Esophagus (tissue), 2 donors: Measurements from ENCODE around the gene ZNF614. TPM values are rescaled to one million over a fixed set of nuclear protein-coding genes. Genes with fewer than 3 reads are reported as not detected.
"Not testable (repeated sequence)": the region's sequence is repeated elsewhere in the genome, so short reads cannot be mapped to it uniquely, and the experiment has no call there.

Experiments
- H3K27ac ChIP-seq, 2 donors: one replicate each; pipeline ENCODE4 v1.5.1; 2013; ENCODE audit warnings: low read depth in 2 of 2, mild to moderate bottlenecking in 2 of 2, inconsistent platforms in 1 of 2, low read length in 1 of 2, moderate library complexity in 1 of 2
- H3K27me3 ChIP-seq, 2 donors: one replicate each; pipeline ENCODE4 v1.6.1; 2013; ENCODE audit warnings: low read length in 2 of 2, control low read depth in 1 of 2, mild to moderate bottlenecking in 1 of 2; ENCODE audit not compliant: insufficient read depth in 2 of 2, control insufficient read depth in 1 of 2
- H3K36me3 ChIP-seq, 2 donors: one replicate each; pipeline ENCODE4 v1.6.1; 2013; ENCODE audit warnings: low read length in 1 of 2; ENCODE audit not compliant: control insufficient read depth in 2 of 2, insufficient read depth in 2 of 2
- H3K4me1 ChIP-seq, 2 donors: one replicate each; pipeline ENCODE4 v1.6.1; 2013; ENCODE audit warnings: low read length in 1 of 2; ENCODE audit not compliant: control insufficient read depth in 2 of 2, insufficient read depth in 2 of 2
- H3K4me3 ChIP-seq, 2 donors: one replicate each; pipeline ENCODE4 v1.5.1; 2013; ENCODE audit warnings: low read length in 2 of 2, mild to moderate bottlenecking in 2 of 2, low read depth in 1 of 2, moderate library complexity in 1 of 2
- H3K9me3 ChIP-seq, 2 donors: one replicate each; pipeline ENCODE4 v1.6.1; 2013; ENCODE audit warnings: mild to moderate bottlenecking in 2 of 2, low read depth in 1 of 2, low read length in 1 of 2, moderate library complexity in 1 of 2; ENCODE audit not compliant: control insufficient read depth in 2 of 2, insufficient read depth in 1 of 2
- WGBS, 2 donors: extraction: QIAGEN DNeasy Blood & Tissue Kit; methylation state at CpG; one replicate each; pipeline ENCODE4 v1.1.7; 2013; 5-methylcytosine and 5-hydroxymethylcytosine counted together
- polyA plus RNA-seq, 2 donors: library from polyadenylated mRNA; stranded (reverse); fragments of 200-250 nt; gene quantifications; one replicate each; pipeline ENCODE4 v1.2.3, GENCODE V29; 2013
- donor health status: healthy with polysubstance abuse.
- donor health status: Bipolar disorder and iron deficiency.

The ZNF614 gene
- 1 to 10 TPM; 1.0 to 2.6 TPM for polyA plus RNA-seq

DNA sequence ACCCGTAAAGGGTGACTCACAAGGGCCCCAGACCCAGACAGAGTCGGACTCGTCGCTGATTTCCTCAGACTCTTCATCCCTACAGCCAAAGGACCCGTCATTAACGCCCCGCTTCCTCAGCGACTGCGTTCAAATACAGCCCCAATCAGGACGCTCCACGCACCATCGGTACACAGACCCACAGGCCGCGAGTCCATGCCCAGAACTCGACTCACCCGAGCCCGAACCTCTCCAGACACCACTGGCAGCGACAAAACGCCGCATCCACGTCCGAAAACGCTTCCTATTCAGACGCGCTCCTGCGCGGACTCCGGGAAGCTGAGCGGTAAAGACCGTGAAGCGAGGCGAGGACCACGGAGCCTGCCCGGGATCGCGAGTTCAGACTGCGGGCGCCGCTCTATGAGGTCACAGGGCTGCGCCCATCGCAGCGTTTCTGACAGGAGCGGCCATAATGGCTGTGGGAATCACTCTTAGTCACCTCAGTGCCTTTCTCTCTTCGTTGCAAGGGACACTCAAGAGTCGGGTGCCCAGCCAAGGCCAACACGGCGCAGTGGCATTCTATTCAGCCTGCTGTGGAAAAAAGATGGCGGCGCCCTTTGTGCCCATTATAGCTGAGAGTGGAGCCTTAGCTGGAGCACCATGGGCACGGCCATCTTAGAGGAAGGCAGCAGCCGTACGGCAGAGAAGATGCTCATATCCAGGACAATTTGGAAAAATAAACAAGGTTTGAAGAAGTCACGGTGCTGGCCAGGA is at the start of gene ZNF614:
Gene ZNF614, minus strand, starts transcription at position 353 of the 753 bp plus-strand sequence. CDS start 2,634 bp downstream, outside the sequence.
- Histone ChIP-seq H3K27me3 (no peaks in the 10 kb centered on the region), H3K4me3 (peak within 1 kb of the TSS; percentile 84 to 89), H3K27ac (peak within 1 kb of the TSS; percentile 89 to 99), H3K36me3 (peaks cover 2 to 15% of the 10 kb centered on the region in 2 donors), H3K9me3 (peaks cover 4 to 19% of the 10 kb centered on the region in 2 donors), H3K4me1 (no peaks in the 10 kb centered on the region)
- 0 to 1% methylated on average over 53 of the region's 53 CpGs for WGBS, 2 donors

DNA sequence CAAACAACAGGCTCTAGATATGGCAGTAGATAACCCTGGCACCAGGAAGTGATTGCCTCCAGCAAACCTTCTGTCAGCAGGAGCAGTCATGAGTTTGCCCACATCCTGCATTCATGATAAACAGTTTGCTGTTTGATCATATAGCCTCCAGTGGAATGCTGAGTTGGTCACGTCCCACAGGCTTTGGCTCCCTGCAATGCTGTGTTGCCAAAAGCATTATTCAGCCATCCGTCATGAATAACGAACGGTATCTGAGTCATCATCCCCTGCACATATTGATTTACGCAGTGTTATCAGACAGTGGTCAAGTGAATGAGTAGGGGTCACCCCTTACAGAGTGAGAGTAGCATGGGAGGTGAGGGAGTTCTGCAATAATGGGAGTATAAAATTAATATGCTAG is 42.3 kb upstream of the ZNF614 start:
- Histone ChIP-seq H3K27me3 (no peaks in the 10 kb centered on the region), H3K4me1 (no peaks in the 10 kb centered on the region), H3K36me3 (peaks cover 27 to 29% of the 10 kb centered on the region in 2 donors), H3K9me3 (peaks cover 16 to 30% of the 10 kb centered on the region in 2 donors), H3K4me3 (no peak overlapping the region), H3K27ac (no peak overlapping the region)
- 96 to 97% methylated on average over 5 of the region's 5 CpGs for WGBS, 2 donors

DNA sequence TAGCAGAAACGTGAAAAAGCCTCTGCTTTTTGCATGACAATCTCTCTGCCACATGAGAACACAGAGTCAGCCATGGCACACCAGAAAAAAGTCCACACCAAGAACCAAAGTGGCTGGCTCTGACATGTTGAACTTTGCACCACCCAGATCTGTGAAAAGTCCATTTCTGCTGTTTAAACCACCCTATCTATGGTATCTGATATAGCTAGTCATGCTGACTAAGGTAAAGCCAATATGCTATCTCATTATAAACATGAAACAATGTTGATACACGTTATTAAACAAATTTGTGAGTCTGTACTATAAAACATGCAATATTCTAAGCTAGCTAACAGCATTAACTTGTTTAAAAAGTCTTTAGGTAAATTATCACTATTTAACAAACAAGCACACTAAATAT is 41.5 kb upstream of the ZNF614 start:
- no peaks in the 10 kb centered on the region for H3K4me1 ChIP-seq
- peaks cover 24% of the 10 kb centered on the region in 2 donors for H3K36me3 ChIP-seq
- no peaks in the 10 kb centered on the region for H3K27me3 ChIP-seq
- WGBS, 2 donors, result 88 to 90% methylated on average over 2 of the region's 2 CpGs
- peak overlapping the region in 1 of 2 donors; percentile 8 for H3K4me3 ChIP-seq
- H3K9me3 ChIP-seq, result peaks cover 18 to 30% of the 10 kb centered on the region in 2 donors
- H3K27ac ChIP-seq, result no peak overlapping the region

DNA sequence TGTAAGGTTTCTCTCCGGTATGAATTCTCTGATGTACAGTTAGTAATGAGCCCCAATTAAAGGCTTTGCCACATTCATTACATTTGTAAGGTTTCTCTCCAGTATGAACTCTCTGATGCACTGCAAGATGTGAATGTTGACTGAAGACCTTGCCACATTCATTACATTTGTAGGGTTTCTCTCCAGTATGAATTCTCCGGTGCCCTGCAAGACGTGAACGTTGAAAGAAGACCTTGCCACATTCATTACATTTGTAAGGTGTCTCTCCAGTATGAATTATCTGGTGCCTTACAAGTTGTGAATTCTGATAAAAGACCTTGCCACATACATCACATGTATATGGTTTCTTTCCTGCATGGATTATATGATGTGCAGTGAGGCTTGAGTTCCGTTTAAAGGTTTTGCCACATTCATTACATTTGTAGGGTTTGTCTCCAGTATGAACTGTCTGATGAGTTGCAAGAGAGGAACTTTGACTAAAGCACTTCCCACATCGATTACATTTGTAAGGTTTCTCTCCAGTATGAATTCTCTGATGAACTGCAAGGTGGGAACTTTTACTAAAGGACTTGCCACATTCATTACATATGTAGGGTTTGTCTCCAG is 38.2 kb upstream of the ZNF614 start:
- Histone ChIP-seq H3K4me3 (no peak overlapping the region), H3K9me3 (peaks cover 21 to 36% of the 10 kb centered on the region in 2 donors), H3K36me3 (peaks cover 24 to 27% of the 10 kb centered on the region in 2 donors), H3K27ac (no peak overlapping the region), H3K4me1 (no peaks in the 10 kb centered on the region), H3K27me3 (no peaks in the 10 kb centered on the region)
- 98% methylated on average over 6 of the region's 6 CpGs for WGBS, 2 donors

DNA sequence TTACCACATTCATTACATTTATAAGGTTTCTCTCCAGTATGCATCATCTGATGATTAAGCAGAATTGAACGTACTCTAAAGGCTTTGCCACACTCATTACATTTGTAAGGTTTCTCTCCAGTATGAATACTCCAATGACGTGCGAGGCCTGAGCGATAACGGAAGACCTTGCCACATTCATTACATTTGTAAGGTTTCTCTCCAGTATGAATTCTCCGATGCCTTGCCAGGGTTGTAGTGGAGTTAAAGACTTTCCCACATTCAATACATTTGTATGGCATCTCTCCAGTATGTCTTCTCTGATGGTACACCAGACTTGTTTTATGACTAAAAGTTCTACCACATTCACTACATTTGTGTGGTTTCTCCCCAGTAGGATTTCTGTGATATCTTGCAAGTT is 37.2 kb upstream of the ZNF614 start:
- Histone ChIP-seq H3K4me3 (no peak overlapping the region), H3K9me3 (peaks cover 24 to 36% of the 10 kb centered on the region in 2 donors), H3K27me3 (no peaks in the 10 kb centered on the region), H3K36me3 (peaks cover 19 to 23% of the 10 kb centered on the region in 2 donors), H3K4me1 (no peaks in the 10 kb centered on the region), H3K27ac (no peak overlapping the region)
- 98% methylated on average over 6 of the region's 6 CpGs for WGBS, 2 donors

DNA sequence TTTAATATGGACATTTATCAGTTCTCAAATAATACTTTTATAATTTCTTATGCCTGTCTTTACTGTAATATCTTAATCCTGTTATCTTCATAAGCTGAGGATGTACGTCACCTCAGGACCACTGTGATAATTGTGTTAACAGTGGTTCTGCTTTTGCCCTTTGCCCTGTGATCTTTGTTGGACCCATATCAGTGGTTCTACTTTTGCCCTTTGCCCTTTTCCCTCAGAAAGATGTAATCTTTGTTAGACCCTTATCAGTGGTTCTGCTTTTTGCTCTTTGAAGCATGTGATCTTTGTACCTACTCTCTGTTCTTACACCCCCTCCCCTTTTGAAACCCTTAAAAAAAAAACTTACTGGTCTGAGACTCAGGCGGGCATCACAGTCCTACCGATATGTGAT is 28.3 kb upstream of the ZNF614 start:
- H3K9me3 ChIP-seq, result peaks cover 9 to 12% of the 10 kb centered on the region in 2 donors
- H3K36me3 ChIP-seq, H3K27ac ChIP-seq, H3K4me3 ChIP-seq, H3K27me3 ChIP-seq, H3K4me1 ChIP-seq: not testable (repeated sequence)
- 97 to 99% methylated on average over 3 of the region's 3 CpGs for WGBS, 2 donors

DNA sequence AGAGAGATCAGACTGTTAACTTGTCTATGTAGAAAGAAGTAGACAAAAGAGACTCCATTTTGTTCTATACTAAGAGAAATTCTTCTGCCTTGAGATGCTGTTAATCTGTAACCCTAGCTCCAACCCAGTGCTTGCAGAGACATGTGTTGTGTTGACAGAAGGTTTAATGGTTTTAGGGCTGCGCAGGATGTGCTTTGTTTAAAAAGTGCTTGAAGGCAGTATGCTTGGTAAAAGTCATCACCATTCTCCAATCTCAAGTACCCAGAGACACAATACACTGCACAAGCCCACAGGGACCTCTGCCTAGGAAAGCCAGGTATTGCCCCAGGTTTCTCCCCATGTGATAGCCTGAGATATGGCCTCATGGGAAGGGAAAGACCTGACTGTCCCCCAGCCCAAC is 23.6 kb upstream of the ZNF614 start:
- H3K4me1 ChIP-seq, H3K4me3 ChIP-seq, H3K36me3 ChIP-seq, H3K27me3 ChIP-seq, H3K27ac ChIP-seq: not testable (repeated sequence)
- 53 to 61% methylated on average over 1 of the region's 1 CpG for WGBS, 2 donors
- H3K9me3 ChIP-seq, result peaks cover 3 to 13% of the 10 kb centered on the region in 2 donors

DNA sequence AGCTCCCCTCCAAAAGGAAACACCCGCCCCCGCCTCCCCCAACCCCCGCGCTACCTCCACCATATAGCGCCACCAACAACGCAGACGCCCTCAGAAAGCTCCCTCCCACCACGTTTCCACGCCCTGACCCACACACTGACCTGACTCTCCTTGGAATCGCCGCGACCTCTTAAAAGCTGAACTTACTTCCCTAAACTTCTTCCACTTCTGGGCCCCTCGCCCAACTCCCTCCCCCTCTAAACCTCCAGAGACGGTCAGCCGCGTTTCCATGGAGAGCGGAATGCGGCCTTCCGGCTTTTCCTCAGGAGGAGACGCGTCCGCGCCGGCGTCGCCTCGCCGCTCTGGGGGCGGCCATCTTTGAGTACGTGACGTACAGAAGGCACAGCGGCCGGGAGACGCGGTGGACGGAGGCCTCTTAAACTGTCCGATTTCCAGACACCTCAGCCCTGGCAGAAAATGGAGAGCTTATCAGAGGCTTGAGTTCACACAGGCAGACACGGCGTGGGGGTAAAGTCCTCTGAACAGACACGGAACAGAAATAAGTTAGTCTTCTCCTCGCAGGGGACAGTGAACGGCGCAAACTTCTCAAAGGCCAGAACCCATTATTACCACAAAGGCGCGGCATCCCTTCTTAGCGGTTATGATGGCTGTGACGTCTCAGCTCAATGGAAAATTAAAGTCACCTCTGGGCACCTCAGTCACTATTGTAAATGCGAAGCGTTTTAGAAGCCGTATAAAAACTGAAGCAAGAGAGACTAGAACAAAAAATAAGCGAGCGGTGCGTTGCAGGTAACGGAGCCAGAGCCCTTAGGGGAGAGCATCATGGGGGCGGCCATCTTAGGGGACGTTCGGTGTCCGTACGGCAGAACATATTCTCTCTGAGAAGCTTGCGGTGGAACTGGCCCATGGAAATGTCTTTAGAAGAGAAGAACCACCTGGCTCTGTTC is 20.6 kb upstream of the ZNF614 start, which contains the start of gene ZNF432:
Gene ZNF432, minus strand, starts transcription at position 284 of the 947 bp plus-strand sequence. CDS start 1,970 bp downstream, outside the sequence.
- Histone ChIP-seq H3K27me3 (no peaks in the 10 kb centered on the region), H3K4me1 (no peaks in the 10 kb centered on the region), H3K9me3 (peaks cover 3 to 13% of the 10 kb centered on the region in 2 donors), H3K27ac (peak within 1 kb of the TSS; percentile 82 to 99), H3K36me3 (peaks cover 0 to 5% of the 10 kb centered on the region in 2 donors), H3K4me3 (peak within 1 kb of the TSS; percentile 62 to 93)
- 0 to 1% methylated on average over 60 of the region's 60 CpGs for WGBS, 2 donors

DNA sequence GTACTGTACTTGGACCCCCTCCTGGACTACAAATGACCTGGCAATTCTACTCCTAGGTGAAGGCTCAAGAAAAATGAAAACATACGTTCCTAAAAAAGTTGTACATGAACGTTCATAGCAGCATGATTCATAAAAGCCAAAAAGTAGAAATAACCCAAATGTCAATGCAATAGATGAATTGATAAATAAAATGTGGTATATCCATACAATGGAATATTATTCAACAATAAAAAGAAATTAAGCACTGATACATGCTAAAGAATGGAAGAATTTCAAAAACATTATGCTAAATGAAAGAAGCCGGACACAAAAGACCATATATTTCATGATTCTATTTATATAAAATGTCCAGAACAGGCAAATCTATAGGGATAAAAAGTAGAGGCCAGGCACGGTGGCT is 11.0 kb upstream of the ZNF614 start:
- H3K36me3 ChIP-seq, result peaks cover 31 to 50% of the 10 kb centered on the region in 2 donors
- H3K9me3 ChIP-seq, result peaks cover 14 to 39% of the 10 kb centered on the region in 2 donors
- 97 to 98% methylated on average over 4 of the region's 4 CpGs for WGBS, 2 donors
- H3K27ac ChIP-seq, result no peak overlapping the region
- H3K4me3 ChIP-seq, result no peak overlapping the region
- no peaks in the 10 kb centered on the region for H3K27me3 ChIP-seq
- H3K4me1 ChIP-seq, result no peaks in the 10 kb centered on the region
